GM12878 (cell line): Measurements from ENCODE around the gene SPDYA. TPM values are rescaled to one million over a fixed set of nuclear protein-coding genes. Genes with fewer than 3 reads are reported as not detected.

Experiments
- ATAC-seq: fragments of 200-7000 bp; cut with Tn5 transposase; 3 replicates; pipeline ENCODE4 v1.9.1; 2020; ENCODE audit warnings: mild to moderate bottlenecking, moderate library complexity
- BruUV-seq: library from RNA; stranded (reverse); fragments of 400-500 nt; replicated peaks from 2 replicates; lab custom pipeline; 2021; lab: Mats Ljungman, UMichigan
- CTCF ChIA-PET: fragments of 300-600 bp; sonication (Branson Sonifier 250); formaldehyde crosslinking; extraction: SDS; loops from one replicate; lab custom pipeline; 2021; ENCODE audit warnings: inconsistent platforms; lab: Yijun Ruan, JAX
- POLR2A ChIA-PET: fragments of 350-600 bp; formaldehyde crosslinking; extraction: SDS; loops from one replicate; lab custom pipeline; 2021; ENCODE audit warnings: inconsistent platforms; lab: Charles Lee
- RAD21 ChIA-PET: fragments of 300-600 bp; sonication (Branson Sonifier 250); formaldehyde crosslinking; loops from one replicate; lab custom pipeline; 2023; ENCODE audit warnings: antibody characterized with exemption; ENCODE audit not compliant: unreplicated experiment; lab: Charles Lee
- SMC1A ChIA-PET: fragments of 300-600 bp; sonication (Branson Sonifier 250); formaldehyde crosslinking; loops from one replicate; lab custom pipeline; 2023; ENCODE audit not compliant: unreplicated experiment, uncharacterized antibody; lab: Charles Lee
- DNase-seq: peaks from one replicate; pipeline ENCODE4 v3.0.0-alpha.2; 2011; ENCODE audit warnings: low read depth, low spot score
- FAIRE-seq: peaks from 3 replicates; lab custom pipeline; 2011; peaks lifted over from hg19 to GRCh38; lab: Jason Lieb, UNC
- H2AFZ ChIP-seq: 2 replicates; pipeline ENCODE4 v1.6.0; 2011; ENCODE audit warnings: low read depth, low read length, control low read depth; ENCODE audit not compliant: control insufficient read depth
- H3K27ac ChIP-seq: 2 replicates; pipeline ENCODE4 v1.5.1; 2011; ENCODE audit warnings: control low read depth; ENCODE audit not compliant: control insufficient read depth, insufficient read depth
- H3K27me3 ChIP-seq, 2 experiments: replicated peaks in 1 of 2; 2 replicates each; pipeline versions ENCODE4 v1.6.0 to v1.6.1; 2011; ENCODE audit warnings: low read length in 1 of 2; ENCODE audit not compliant: control insufficient read depth in 2 of 2, insufficient read depth in 2 of 2
- H3K36me3 ChIP-seq, 2 experiments: 2 replicates each; pipeline ENCODE4 v1.5.1; 2011; ENCODE audit warnings: low read length in 1 of 2; ENCODE audit not compliant: control insufficient read depth in 2 of 2, insufficient read depth in 2 of 2
- H3K4me1 ChIP-seq: 2 replicates; pipeline ENCODE4 v1.6.1; 2011; ENCODE audit warnings: mild to moderate bottlenecking, low read length, moderate library complexity, mixed read lengths; ENCODE audit not compliant: control insufficient read depth, insufficient read depth
- H3K4me2 ChIP-seq: 2 replicates; pipeline ENCODE4 v1.6.0; 2011; ENCODE audit warnings: control low read depth; ENCODE audit not compliant: control insufficient read depth, insufficient read depth
- H3K4me3 ChIP-seq: fragments of 200-600 bp; sonication (generic); 2 replicates; pipeline ENCODE4 v1.5.1; 2016
- H3K79me2 ChIP-seq: 2 replicates; pipeline ENCODE4 v1.6.0; 2011; ENCODE audit warnings: low read length; ENCODE audit not compliant: control insufficient read depth, insufficient read depth
- H3K9ac ChIP-seq: 2 replicates; pipeline ENCODE4 v1.8.0; 2011; ENCODE audit warnings: low read length, control low read depth, mixed read lengths; ENCODE audit not compliant: control insufficient read depth, insufficient read depth
- H3K9me3 ChIP-seq: replicated peaks from 3 replicates; pipeline ENCODE4 v1.5.1; 2011; ENCODE audit warnings: mild to moderate bottlenecking, low read length; ENCODE audit not compliant: control insufficient read depth, insufficient read depth
- H4K20me1 ChIP-seq: 2 replicates; pipeline ENCODE4 v1.6.0; 2011; ENCODE audit not compliant: control insufficient read depth, insufficient read depth
- BMI1 ChIP-seq: fragments of 450-650 bp; IDR thresholded peaks from 2 replicates; pipeline ENCODE4 v1.6.1; 2016; ENCODE audit warnings: mild to moderate bottlenecking, moderate library complexity, borderline replicate concordance
- BRCA1 ChIP-seq: IDR thresholded peaks from 2 replicates; pipeline ENCODE4 v1.6.1; 2011; ENCODE audit warnings: low read depth, low read length, improper control_type of control experiment
- E2F8 ChIP-seq: fragments of 450-650 bp; IDR thresholded peaks from 2 replicates; pipeline ENCODE4 v1.6.1; 2018; ENCODE audit warnings: mild to moderate bottlenecking, low read depth, moderate library complexity; ENCODE audit not compliant: partially characterized antibody
- HSF1 ChIP-seq: fragments of 150-350 bp; IDR thresholded peaks from 2 replicates; pipeline ENCODE4 v1.6.1; 2014; ENCODE audit warnings: mild to moderate bottlenecking, low read depth, low read length
- MEF2A ChIP-seq: IDR thresholded peaks from 2 replicates; pipeline ENCODE4 v1.6.1; 2011; ENCODE audit warnings: low read depth, mild to moderate bottlenecking, low read length, moderate library complexity; ENCODE audit not compliant: insufficient read depth
- NFIC ChIP-seq: IDR thresholded peaks from 2 replicates; pipeline ENCODE4 v1.6.1; 2012; ENCODE audit warnings: low read depth, mild to moderate bottlenecking, inconsistent platforms, low read length, moderate library complexity
- NR2C1 ChIP-seq: fragments of 450-650 bp; IDR thresholded peaks from 2 replicates; pipeline ENCODE4 v1.6.1; 2017; ENCODE audit warnings: antibody characterized with exemption, mild to moderate bottlenecking, moderate library complexity
- SP1 ChIP-seq: IDR thresholded peaks from one replicate; pipeline ENCODE4 v1.6.1; 2011; ENCODE audit warnings: low read depth, low read length
- YBX1 ChIP-seq: fragments of 450-650 bp; IDR thresholded peaks from 2 replicates; pipeline ENCODE4 v1.6.1; 2016; ENCODE audit warnings: antibody characterized with exemption
- ZNF207 ChIP-seq: fragments of 450-650 bp; IDR thresholded peaks from 2 replicates; pipeline ENCODE4 v1.6.1; 2014; ENCODE audit warnings: antibody characterized with exemption, mild to moderate bottlenecking, borderline replicate concordance
- ZNF592 ChIP-seq: fragments of 450-650 bp; IDR thresholded peaks from 2 replicates; pipeline ENCODE4 v1.6.1; 2017; ENCODE audit warnings: mild to moderate bottlenecking, moderate library complexity
- ZSCAN29 ChIP-seq: fragments of 450-650 bp; IDR thresholded peaks from 2 replicates; pipeline ENCODE4 v1.6.1; 2017; ENCODE audit warnings: mild to moderate bottlenecking, moderate library complexity
- WGBS: methylation state at CpG from one replicate; pipeline ENCODE4 v1.1.6; 2016; ENCODE audit warnings: low lambda C conversion rate; ENCODE audit not compliant: insufficient replicate concordance, insufficient coverage; ENCODE audit errors: missing lambda C conversion rate; 5-methylcytosine and 5-hydroxymethylcytosine counted together
- in situ Hi-C: fragments of 300-500 bp; cut with MboI; formaldehyde crosslinking; loops from 9 replicates; pipeline ENCODE4 v1.14.3; 2018; ENCODE audit warnings: mixed read lengths
- intact Hi-C: fragments of 100-400 bp; cut with micrococcal nuclease; formaldehyde crosslinking; loops from one replicate; pipeline ENCODE4 v1.14.2; 2022; ENCODE audit not compliant: unreplicated experiment
- polyA plus RNA-seq, 11 experiments: library from polyadenylated mRNA; depleted of rRNA in 4 of 11; unstranded in 6 of 11; stranded (reverse) in 5 of 11; fragments of >200 nt; fragmentation: Nextera tagmentation in 4 of 11; fragmentation: Illumina TruSeq in 1 of 11; extraction: Ambion mirVana in 4 of 11; extraction: Trizol in 1 of 11; gene quantifications; 1 replicate in 1 of 11; 2 replicates in 10 of 11; pipeline versions ENCODE4 v1.2.1 to v1.2.3, GENCODE V29; 2011 to 2016; ENCODE audit warnings: inconsistent platforms in 2 of 11, missing spikeins in 2 of 11, low read depth in 1 of 11
- total RNA-seq, 4 experiments: library from RNA; depleted of rRNA in 3 of 4; stranded (reverse); fragments of >200 nt in 3 of 4; fragmentation: Illumina TruSeq in 1 of 4; extraction: Trizol in 1 of 4; gene quantifications; 2 replicates each; pipeline versions ENCODE4 v1.2.1 to v1.2.3, GENCODE V29; 2013 to 2021

The SPDYA gene
- total and polyA plus RNA-seq, 10 of the 15 experiments (the other 5 are each of a cell fraction or from before 2014, with no cell fraction given): 0.12 to 2.4 (median 0.50) TPM

GRCh38 chr2:28778392-28778791 is 32.2 kb upstream of the SPDYA start (continued):
- TF ChIP-seq ZNF592: no peak
- TF ChIP-seq NFIC: no peak
- TF ChIP-seq MEF2A: no peak
- no peak for TF ChIP-seq YBX1
- TF ChIP-seq BMI1: no peak
- no peak for TF ChIP-seq HSF1

GRCh38 chr2:28779001-28779400 is 31.6 kb upstream of the SPDYA start:
- no peak overlapping the region for H3K9ac ChIP-seq
- H3K27me3 ChIP-seq: no peaks in the 10 kb centered on the region
- ChIA-PET POLR2A (no interaction called here), CTCF (no interaction called here), RAD21 (no interaction called here), SMC1A (no interaction called here)
- no TSS peak for BruUV-seq
- H4K20me1 ChIP-seq: 0 out of 2 replicates have a peak, but pooled peaks cover 5% of the 10 kb centered on the region
- no peak for FAIRE-seq
- H3K4me2 ChIP-seq: no peak overlapping the region
- H3K4me3 ChIP-seq: no peak overlapping the region
- no peak for DNase-seq
- H3K9me3 ChIP-seq: no peaks in the 10 kb centered on the region
- H3K27ac ChIP-seq: no peak overlapping the region
- intact Hi-C loops (no loop called here), in situ Hi-C loops (no loop called here)
- H3K36me3 ChIP-seq: peaks cover 4 to 30% of the 10 kb centered on the region in 2 experiments
- peaks cover 14% of the 10 kb centered on the region for H3K79me2 ChIP-seq
- H3K4me1 ChIP-seq: no peaks in the 10 kb centered on the region
- ATAC-seq: no peak
- H2AFZ ChIP-seq: no peak overlapping the region
- WGBS: 98% methylated on average over 2 of the region's 2 CpGs
- no peak for TF ChIP-seq ZNF207
- no peak for TF ChIP-seq ZSCAN29
- TF ChIP-seq E2F8: no peak
- TF ChIP-seq NR2C1: no peak
- no peak for TF ChIP-seq BRCA1
- no peak for TF ChIP-seq SP1
